ENCODE measurements around the gene PMVK. TPM values are rescaled to one million over a fixed set of nuclear protein-coding genes. Genes with fewer than 3 reads are reported as not detected.
A peak's percentile ranks its signal among the peaks of the same experiment; 100 is the strongest.

PMVK gene
- total and polyA plus RNA-seq, 2 donors from 2014 or later: 42.0 to 132 TPM

GRCh38 chr1:154969246-154969645, 32.7 kb upstream of the PMVK start:
- Histone ChIP-seq H3K9me3 (ENCODE audit: control insufficient read depth in 2 of 3, insufficient read depth in 1 of 3, low read length in 3 of 3) (no peaks in the 10 kb centered on the region), H3K4me3 (ENCODE audit: low read length in 3 of 3) (no peak overlapping the region), H3K9ac (ENCODE audit: low read length in 3 of 3) (peak overlapping the region in 2 of 3 donors; percentile 45 to 78), H3K27me3 (ENCODE audit: control insufficient read depth, insufficient read depth, low read length) (no peaks in the 10 kb centered on the region), H3K27ac (ENCODE audit: low read depth in 2 of 2, low read length in 2 of 2) (peak overlapping the region; percentile 41 to 44), H3K4me1 (ENCODE audit: control insufficient read depth in 2 of 3, insufficient read depth in 2 of 3, low read depth in 1 of 3, low read length in 3 of 3) (peaks cover 7 to 24% (median 23%) of the 10 kb centered on the region in 3 donors), H3K36me3 (ENCODE audit: control insufficient read depth in 2 of 3, insufficient read depth in 3 of 3, low read length in 3 of 3) (peaks cover 3 to 34% (median 26%) of the 10 kb centered on the region in 3 donors)
- no peak for FAIRE-seq
- intact Hi-C loops (cut with DNase I): no loop called here
- DNase-seq: peak in 1 of 5 donors; percentile 58
- TF ChIP-seq CTCF (IDR thresholded peaks at IDR 0.05; ENCODE audit: borderline replicate concordance, extremely low read depth, insufficient read depth): no peak

- peaks cover 7 to 24% (median 23%) of the 10 kb centered on the region in 3 donors for H3K4me1 ChIP-seq (ENCODE audit: control insufficient read depth in 2 of 3, insufficient read depth in 2 of 3, low read depth in 1 of 3, low read length in 3 of 3)
- H3K36me3 ChIP-seq (ENCODE audit: control insufficient read depth in 2 of 3, insufficient read depth in 3 of 3, low read length in 3 of 3): peaks cover 3 to 34% (median 27%) of the 10 kb centered on the region in 3 donors
- intact Hi-C loops (cut with DNase I): no loop called here
Observed at GRCh38 chr1:154968731-154969130, 32.2 kb upstream of the PMVK start.

GRCh38 chr1:154967331-154967950, 30.9 kb upstream of the PMVK start:
- no peaks in the 10 kb centered on the region for H3K27me3 ChIP-seq (ENCODE audit: control insufficient read depth, insufficient read depth, low read length)
- DNase-seq: peak in 1 of 5 donors; percentile 54
- FAIRE-seq: no peak
- no peak overlapping the region for H3K4me3 ChIP-seq (ENCODE audit: low read length in 3 of 3)
- H3K4me1 ChIP-seq (ENCODE audit: control insufficient read depth in 2 of 3, insufficient read depth in 2 of 3, low read depth in 1 of 3, low read length in 3 of 3): peaks cover 3 to 22% (median 17%) of the 10 kb centered on the region in 3 donors
- H3K36me3 ChIP-seq (ENCODE audit: control insufficient read depth in 2 of 3, insufficient read depth in 3 of 3, low read length in 3 of 3): peaks cover 3 to 41% (median 32%) of the 10 kb centered on the region in 3 donors
- intact Hi-C loops (cut with DNase I): no loop called here
- H3K9me3 ChIP-seq (ENCODE audit: control insufficient read depth in 2 of 3, insufficient read depth in 1 of 3, low read length in 3 of 3): no peaks in the 10 kb centered on the region
- H3K27ac ChIP-seq (ENCODE audit: low read depth in 2 of 2, low read length in 2 of 2): no peak overlapping the region
- no peak for TF ChIP-seq CTCF (IDR thresholded peaks at IDR 0.05; ENCODE audit: borderline replicate concordance, extremely low read depth, insufficient read depth)
- no peak overlapping the region for H3K9ac ChIP-seq (ENCODE audit: low read length in 3 of 3)

More at GRCh38 chr1:154968731-154969130, 32.2 kb upstream of the PMVK start:
- no peaks in the 10 kb centered on the region for H3K9me3 ChIP-seq (ENCODE audit: control insufficient read depth in 2 of 3, insufficient read depth in 1 of 3, low read length in 3 of 3)
- no peak for TF ChIP-seq CTCF (IDR thresholded peaks at IDR 0.05; ENCODE audit: borderline replicate concordance, extremely low read depth, insufficient read depth)
- H3K9ac ChIP-seq (ENCODE audit: low read length in 3 of 3): peak overlapping the region in 1 of 3 donors; percentile 45
- H3K27ac ChIP-seq (ENCODE audit: low read depth in 2 of 2, low read length in 2 of 2): peak overlapping the region in 1 of 2 donors; percentile 44
- no peak for FAIRE-seq
- DNase-seq: peak in 2 of 5 donors; percentile 56 to 70
- no peaks in the 10 kb centered on the region for H3K27me3 ChIP-seq (ENCODE audit: control insufficient read depth, insufficient read depth, low read length)
- no peak overlapping the region for H3K4me3 ChIP-seq (ENCODE audit: low read length in 3 of 3)
